ENCODE data around the gene SLC44A2. TPM values are rescaled to one million over a fixed set of nuclear protein-coding genes. Genes with fewer than 3 reads are reported as not detected.

Gene SLC44A2
- total and polyA plus RNA-seq, 2 of the 8 experiments (the other 6 are each of a cell fraction or from before 2014, with no cell fraction given) = 105 to 120 TPM

DNA sequence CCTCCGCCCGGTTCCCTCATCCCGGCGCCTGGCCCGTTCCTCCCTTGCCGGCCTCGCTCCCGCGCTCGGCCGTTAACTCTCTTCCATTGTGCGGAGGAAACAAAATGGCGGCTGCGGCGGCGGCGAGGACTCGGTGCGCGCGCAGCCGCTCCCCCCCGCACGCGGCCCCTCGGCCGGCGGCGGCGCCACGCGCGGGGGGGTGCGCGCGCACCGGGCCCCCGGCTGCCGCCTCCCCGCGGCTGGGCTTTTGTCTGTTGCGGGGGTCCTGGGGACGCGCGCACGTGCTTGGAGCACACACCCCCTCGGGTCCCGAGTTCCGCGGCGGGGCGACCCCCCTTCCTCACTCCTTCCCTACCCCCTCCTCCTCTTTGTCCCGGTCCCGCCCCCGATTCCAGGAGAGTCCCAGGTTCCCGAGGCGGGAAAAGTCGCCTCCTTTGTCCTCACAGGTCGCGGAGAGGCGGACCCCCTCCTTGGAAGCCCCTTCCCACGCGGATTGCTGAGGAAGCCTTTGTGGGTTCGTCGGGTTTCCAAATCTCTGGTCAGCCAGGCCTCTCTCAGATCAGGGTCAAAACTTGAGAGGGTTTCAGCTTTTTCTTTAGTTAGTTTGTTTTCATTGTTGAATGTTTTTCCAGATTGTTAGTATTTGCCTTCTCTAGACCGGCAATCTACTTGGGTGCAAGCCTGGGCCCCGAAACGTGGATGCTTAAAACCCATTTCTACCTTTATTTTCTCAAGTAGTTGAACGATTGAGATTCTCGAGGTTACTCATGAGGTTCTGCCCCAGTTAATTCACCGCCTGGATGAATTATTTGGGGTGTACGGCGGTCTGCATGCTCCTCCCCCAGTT, 29.5 kb downstream of the SLC44A2 start (continued):
- TF ChIP-seq CBX8 (IDR thresholded peaks at IDR 0.05; ENCODE audit: borderline replicate concordance, low read depth, low read length) (no peak), POLR2AphosphoS5 (IDR thresholded peaks at IDR 0.05; ENCODE audit: low read depth, low read length) (peak; percentile 81), SUZ12 (IDR thresholded peaks at IDR 0.05; ENCODE audit: low read length) (no peak)

All from H1 (cell line).